ENCODE data around the gene USP48. TPM values are rescaled to one million over a fixed set of nuclear protein-coding genes. Genes with fewer than 3 reads are reported as not detected.

Gene USP48
- total and polyA plus RNA-seq, 12 donors: 35.9 to 156 (median 86.4) TPM

DNA sequence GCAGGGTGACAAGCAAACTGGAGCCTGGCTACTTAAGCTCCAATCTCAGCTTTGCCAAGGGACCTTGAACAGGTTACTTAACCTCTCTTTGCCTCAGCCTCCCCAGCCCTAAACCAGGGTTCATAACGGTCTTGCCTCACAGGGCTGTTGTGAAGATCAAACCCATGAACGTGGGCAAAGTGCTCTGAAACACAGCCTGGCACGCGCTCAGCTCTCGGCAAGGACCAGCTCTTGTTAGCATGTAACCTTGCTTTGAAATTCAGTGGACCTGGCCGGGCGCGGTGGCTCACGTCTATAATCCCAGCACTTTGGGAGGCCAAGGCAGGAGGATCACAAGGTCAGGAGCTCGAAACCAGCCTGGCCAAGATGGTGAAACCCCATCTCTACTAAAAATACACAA is 138.6 kb downstream of the USP48 start:
- intact Hi-C loops (cut with DNase I): no loop called here
- DNase-seq: peak in 3 of 7 donors; percentile 62 to 73 (median 65)
- no peak overlapping the region for H3K4me3 ChIP-seq
- no peaks in the 10 kb centered on the region for H3K36me3 ChIP-seq (replicated peaks in 1 of 2)
- peak overlapping the region in 4 of 5 donors; percentile 33 to 58 (median 38) for H3K27ac ChIP-seq
- TF ChIP-seq, protein P1, sequence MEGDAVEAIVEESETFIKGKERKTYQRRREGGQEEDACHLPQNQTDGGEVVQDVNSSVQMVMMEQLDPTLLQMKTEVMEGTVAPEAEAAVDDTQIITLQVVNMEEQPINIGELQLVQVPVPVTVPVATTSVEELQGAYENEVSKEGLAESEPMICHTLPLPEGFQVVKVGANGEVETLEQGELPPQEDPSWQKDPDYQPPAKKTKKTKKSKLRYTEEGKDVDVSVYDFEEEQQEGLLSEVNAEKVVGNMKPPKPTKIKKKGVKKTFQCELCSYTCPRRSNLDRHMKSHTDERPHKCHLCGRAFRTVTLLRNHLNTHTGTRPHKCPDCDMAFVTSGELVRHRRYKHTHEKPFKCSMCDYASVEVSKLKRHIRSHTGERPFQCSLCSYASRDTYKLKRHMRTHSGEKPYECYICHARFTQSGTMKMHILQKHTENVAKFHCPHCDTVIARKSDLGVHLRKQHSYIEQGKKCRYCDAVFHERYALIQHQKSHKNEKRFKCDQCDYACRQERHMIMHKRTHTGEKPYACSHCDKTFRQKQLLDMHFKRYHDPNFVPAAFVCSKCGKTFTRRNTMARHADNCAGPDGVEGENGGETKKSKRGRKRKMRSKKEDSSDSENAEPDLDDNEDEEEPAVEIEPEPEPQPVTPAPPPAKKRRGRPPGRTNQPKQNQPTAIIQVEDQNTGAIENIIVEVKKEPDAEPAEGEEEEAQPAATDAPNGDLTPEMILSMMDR (IDR thresholded peaks at IDR 0.05): no peak
- no peak for TF ChIP-seq POLR2A (IDR thresholded peaks at IDR 0.05)
- peaks cover 16 to 20% of the 10 kb centered on the region in 2 donors for H3K4me1 ChIP-seq (replicated peaks in 1 of 2)
- no peaks in the 10 kb centered on the region for H3K9me3 ChIP-seq (replicated peaks in 1 of 3)
- no peaks in the 10 kb centered on the region for H3K27me3 ChIP-seq
- 42 to 57% (median 48%) methylated on average over 10 of the region's 10 CpGs for WGBS, 4 donors

DNA sequence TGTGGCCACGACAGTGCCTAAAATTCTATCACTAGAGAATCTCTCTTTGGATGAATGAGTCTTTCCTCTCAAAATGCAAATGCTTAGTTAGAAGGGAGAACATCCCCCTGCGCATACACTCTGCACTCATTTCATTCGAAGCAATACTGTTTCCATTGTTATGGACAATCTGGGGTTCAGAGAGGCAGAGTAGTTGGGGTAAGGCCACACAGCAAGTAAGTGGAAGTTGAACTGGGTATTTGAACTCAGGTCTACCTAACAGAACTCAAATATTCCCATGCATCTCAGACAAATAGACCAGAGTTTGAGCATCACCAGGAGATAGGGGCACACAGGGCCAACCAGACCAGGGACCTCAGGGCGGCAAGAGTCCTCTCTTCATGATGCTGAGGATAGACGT is 139.3 kb downstream of the USP48 start:
- WGBS, 4 donors: 83 to 97% (median 85%) methylated on average over 4 to 5 of the region's 5 CpGs
- DNase-seq: no peak
- Histone ChIP-seq H3K9me3 (replicated peaks in 1 of 3) (no peaks in the 10 kb centered on the region), H3K4me1 (replicated peaks in 1 of 2) (peaks cover 24 to 26% of the 10 kb centered on the region in 2 donors), H3K27ac (peak overlapping the region in 2 of 5 donors; percentile 38 to 58), H3K36me3 (replicated peaks in 1 of 2) (no peaks in the 10 kb centered on the region), H3K4me3 (no peak overlapping the region), H3K27me3 (no peaks in the 10 kb centered on the region)
- no peak for TF ChIP-seq POLR2A (IDR thresholded peaks at IDR 0.05)
- TF ChIP-seq, protein P1 (IDR thresholded peaks at IDR 0.05): no peak
- intact Hi-C loops (cut with DNase I): no loop called here

DNA sequence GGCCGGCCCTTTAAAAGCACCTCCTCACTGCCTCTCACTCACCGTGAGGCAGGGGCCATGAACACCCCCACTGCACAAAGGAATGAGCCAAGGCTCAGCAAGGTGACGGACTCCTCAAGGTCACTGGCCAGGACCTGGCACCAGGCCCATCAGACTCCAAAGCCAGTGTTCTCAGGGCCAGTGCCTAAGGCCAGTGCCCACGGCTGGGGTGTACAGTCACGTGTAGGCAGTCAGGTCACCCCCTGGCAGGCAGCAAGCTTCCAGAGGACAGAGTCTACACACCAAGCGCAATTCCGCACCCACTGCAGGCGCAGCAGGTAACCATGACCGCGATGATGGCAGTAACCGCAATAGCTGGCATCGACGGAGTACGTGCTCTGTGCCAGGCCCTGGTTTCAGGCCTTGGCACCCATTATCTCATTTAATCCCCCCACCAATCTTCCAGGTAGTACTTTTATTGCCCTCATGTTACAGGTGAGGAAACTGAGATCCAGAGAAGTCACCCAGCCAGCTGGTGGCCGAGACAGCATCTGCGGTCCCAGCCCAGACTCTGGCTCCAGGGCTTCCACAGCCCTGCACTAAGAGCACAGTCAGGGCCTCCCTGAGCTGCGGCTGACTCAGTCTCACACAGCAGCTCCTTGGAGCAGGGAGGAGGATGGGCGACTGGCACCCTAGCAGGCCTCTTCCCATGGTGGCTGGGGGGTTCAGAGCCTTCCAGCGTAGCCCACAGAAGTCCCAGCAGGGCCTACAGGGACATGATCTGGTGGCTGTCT is 140.8 kb downstream of the USP48 start:
- intact Hi-C loops (cut with DNase I): no loop called here
- TF ChIP-seq, protein P1 (IDR thresholded peaks at IDR 0.05): no peak
- peak in 1 of 2 donors; percentile 47 for TF ChIP-seq POLR2A (IDR thresholded peaks at IDR 0.05)
- peak overlapping the region; percentile 64 to 95 (median 84) for H3K27ac ChIP-seq
- no peaks in the 10 kb centered on the region for H3K27me3 ChIP-seq
- peak; percentile 82 to 95 (median 92) for DNase-seq
- H3K36me3 ChIP-seq (replicated peaks in 1 of 2): no peaks in the 10 kb centered on the region
- H3K4me3 ChIP-seq: no peak overlapping the region
- H3K4me1 ChIP-seq (replicated peaks in 1 of 2): peaks cover 29% of the 10 kb centered on the region in 2 donors
- WGBS, 4 donors: 40 to 55% (median 50%) methylated on average over 6 to 19 of the region's 19 CpGs
- no peaks in the 10 kb centered on the region for H3K9me3 ChIP-seq (replicated peaks in 1 of 3)

DNA sequence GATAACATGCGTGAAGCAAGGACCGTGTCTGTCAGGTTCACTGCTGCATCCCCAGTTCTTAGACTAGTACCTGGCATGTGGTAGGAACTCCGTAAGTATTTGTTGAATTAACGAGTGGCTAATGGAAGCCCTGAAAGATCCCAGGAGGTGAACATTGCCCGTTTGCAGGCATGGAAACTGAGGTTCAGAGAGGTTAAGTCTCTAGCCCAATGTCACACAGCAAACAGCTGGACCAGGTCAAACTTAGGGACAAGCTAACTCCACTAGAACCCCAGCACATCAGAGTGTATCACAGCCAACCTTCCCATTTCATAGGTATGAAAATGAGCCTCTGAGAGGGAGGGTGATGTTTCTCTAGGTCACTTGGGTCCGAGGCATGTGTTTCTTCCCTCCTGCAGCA is 141.4 kb downstream of the USP48 start:
- H3K27me3 ChIP-seq: no peaks in the 10 kb centered on the region
- no peak overlapping the region for H3K4me3 ChIP-seq
- H3K27ac ChIP-seq: peak overlapping the region; percentile 64 to 95 (median 84)
- peaks cover 29% of the 10 kb centered on the region in 2 donors for H3K4me1 ChIP-seq (replicated peaks in 1 of 2)
- intact Hi-C loops (cut with DNase I): no loop called here
- DNase-seq: no peak
- 67 to 83% (median 77%) methylated on average over 6 of the region's 6 CpGs for WGBS, 4 donors
- H3K36me3 ChIP-seq (replicated peaks in 1 of 2): no peaks in the 10 kb centered on the region
- TF ChIP-seq, protein P1 (IDR thresholded peaks at IDR 0.05): no peak
- no peak for TF ChIP-seq POLR2A (IDR thresholded peaks at IDR 0.05)
- no peaks in the 10 kb centered on the region for H3K9me3 ChIP-seq (replicated peaks in 1 of 3)

All from adrenal gland (tissue), 12 donors.